ENCODE measurements around the gene METTL24.
"Not testable (repeated sequence)": the region's sequence is repeated elsewhere in the genome, so short reads cannot be mapped to it uniquely, and the experiment has no call there.

METTL24 gene

GRCh38 chr6:110271732-110272022 is 86.5 kb downstream of the METTL24 start:
- no peak for DNase-seq (ENCODE audit: low read depth in 4 of 4, low spot score in 1 of 4)

- DNase-seq (ENCODE audit: low read depth in 4 of 4, low spot score in 1 of 4) = no peak
Measured at GRCh38 chr6:110270165-110270564, 88.0 kb downstream of the METTL24 start.

GRCh38 chr6:110269623-110270022 is 88.5 kb downstream of the METTL24 start:
- DNase-seq (ENCODE audit: low read depth in 4 of 4, low spot score in 1 of 4) = no peak

GRCh38 chr6:110266996-110267395 is 91.2 kb downstream of the METTL24 start:
- DNase-seq (ENCODE audit: low read depth in 4 of 4, low spot score in 1 of 4) = no peak

- no peak for DNase-seq (ENCODE audit: low read depth in 4 of 4, low spot score in 1 of 4)
Measured at GRCh38 chr6:110265273-110265672, 92.9 kb downstream of the METTL24 start.

GRCh38 chr6:110256366-110256765 is 101.8 kb downstream of the METTL24 start:
- no peak for DNase-seq (ENCODE audit: low read depth in 4 of 4, low spot score in 1 of 4)

- no peak for DNase-seq (ENCODE audit: low read depth in 4 of 4, low spot score in 1 of 4)
Measured at GRCh38 chr6:110255211-110255750, 102.9 kb downstream of the METTL24 start.

GRCh38 chr6:110250838-110251237 is 107.3 kb downstream of the METTL24 start:
- DNase-seq (ENCODE audit: low read depth in 4 of 4, low spot score in 1 of 4) = no peak

GRCh38 chr6:110250058-110250457 is 108.1 kb downstream of the METTL24 start:
- no peak for DNase-seq (ENCODE audit: low read depth in 4 of 4, low spot score in 1 of 4)

- no peak for DNase-seq (ENCODE audit: low read depth in 4 of 4, low spot score in 1 of 4)
Measured at GRCh38 chr6:110246900-110247546, 111.1 kb downstream of the METTL24 start.

- no peak for DNase-seq (ENCODE audit: low read depth in 4 of 4, low spot score in 1 of 4)
Measured at GRCh38 chr6:110246378-110246777, 111.8 kb downstream of the METTL24 start.

GRCh38 chr6:110244621-110245020 is 113.5 kb downstream of the METTL24 start:
- not testable (repeated sequence) for DNase-seq (ENCODE audit: low read depth in 4 of 4, low spot score in 1 of 4)

- no peak for DNase-seq (ENCODE audit: low read depth in 4 of 4, low spot score in 1 of 4)
Measured at GRCh38 chr6:110239526-110240274, 118.4 kb downstream of the METTL24 start.

- DNase-seq (ENCODE audit: low read depth in 4 of 4, low spot score in 1 of 4) = not testable (repeated sequence)
Measured at GRCh38 chr6:110236007-110236406, 122.1 kb downstream of the METTL24 start.

GRCh38 chr6:110233770-110234374 is 124.3 kb downstream of the METTL24 start:
- no peak for DNase-seq (ENCODE audit: low read depth in 4 of 4, low spot score in 1 of 4)

GRCh38 chr6:110232450-110232849 is 125.7 kb downstream of the METTL24 start:
- no peak for DNase-seq (ENCODE audit: low read depth in 4 of 4, low spot score in 1 of 4)

- DNase-seq (ENCODE audit: low read depth in 4 of 4, low spot score in 1 of 4) = no peak
Measured at GRCh38 chr6:110226261-110226660, 131.9 kb downstream of the METTL24 start.

GRCh38 chr6:110221738-110222137 is 136.4 kb downstream of the METTL24 start:
- no peak for DNase-seq (ENCODE audit: low read depth in 4 of 4, low spot score in 1 of 4)

GRCh38 chr6:110217266-110217665 is 140.9 kb downstream of the METTL24 start:
- DNase-seq (ENCODE audit: low read depth in 4 of 4, low spot score in 1 of 4) = no peak

- DNase-seq (ENCODE audit: low read depth in 4 of 4, low spot score in 1 of 4) = no peak
Measured at GRCh38 chr6:110216140-110216539, 142.0 kb downstream of the METTL24 start.

GRCh38 chr6:110214338-110214737 is 143.8 kb downstream of the METTL24 start:
- DNase-seq (ENCODE audit: low read depth in 4 of 4, low spot score in 1 of 4) = no peak

- DNase-seq (ENCODE audit: low read depth in 4 of 4, low spot score in 1 of 4) = no peak
Measured at GRCh38 chr6:110211753-110212152, 146.4 kb downstream of the METTL24 start.
